CD14-positive monocyte (primary cell): Measurements from ENCODE around the gene PTER. TPM values are rescaled to one million over a fixed set of nuclear protein-coding genes. Genes with fewer than 3 reads are reported as not detected.

Experiments used
- DNase-seq, 3 donors: peaks; one replicate each; pipeline ENCODE4 v3.0.0-alpha.2; 2011 to 2022
- H2AFZ ChIP-seq: 2 replicates; pipeline ENCODE4 v1.6.0; 2012; ENCODE audit warnings: mild to moderate bottlenecking, low read depth, low read length, inconsistent platforms; ENCODE audit not compliant: insufficient read depth, poor library complexity, severe bottlenecking
- H3K27ac ChIP-seq, 2 donors: 1 replicate in 1 of 2; 2 replicates in 1 of 2; pipeline ENCODE4 v1.5.1; 2012 to 2013; ENCODE audit warnings: low read length in 2 of 2, control low read depth in 1 of 2, inconsistent platforms in 1 of 2, low read depth in 1 of 2, mild to moderate bottlenecking in 1 of 2
- H3K27me3 ChIP-seq, 2 donors: one replicate each; pipeline versions ENCODE4 v1.6.0 to v1.6.1; 2011 to 2013; ENCODE audit warnings: low read length in 2 of 2; ENCODE audit not compliant: control insufficient read depth in 2 of 2, insufficient read depth in 2 of 2
- H3K36me3 ChIP-seq, 2 donors: replicated peaks in 1 of 2; 1 replicate in 1 of 2; 2 replicates in 1 of 2; pipeline versions ENCODE4 v1.5.1 to v1.6.1; 2012 to 2013; ENCODE audit warnings: low read length in 2 of 2, control low read depth in 1 of 2, inconsistent platforms in 1 of 2, mild to moderate bottlenecking in 1 of 2; ENCODE audit not compliant: insufficient read depth in 2 of 2, control insufficient read depth in 1 of 2
- H3K4me1 ChIP-seq, 2 donors: 1 replicate in 1 of 2; 2 replicates in 1 of 2; pipeline versions ENCODE4 v1.5.1 to v1.6.1; 2012 to 2013; ENCODE audit warnings: low read length in 2 of 2, control low read depth in 1 of 2, inconsistent platforms in 1 of 2, mild to moderate bottlenecking in 1 of 2, moderate library complexity in 1 of 2; ENCODE audit not compliant: insufficient read depth in 2 of 2, control insufficient read depth in 1 of 2
- H3K4me2 ChIP-seq: replicated peaks from 2 replicates; pipeline ENCODE3; 2012; ENCODE audit warnings: low read length, moderate library complexity, mild to moderate bottlenecking; ENCODE audit not compliant: poor library complexity, severe bottlenecking; ENCODE audit errors: extremely low read depth
- H3K4me3 ChIP-seq, 3 experiments: fragments of 200-600 bp in 1 of 3; sonication (generic) in 1 of 3; replicated peaks in 1 of 3; 1 replicate in 2 of 3; 2 replicates in 1 of 3; pipeline ENCODE4 v1.5.1; 2011 to 2013; ENCODE audit warnings: low read length in 3 of 3, mild to moderate bottlenecking in 3 of 3, control low read depth in 2 of 3, low read depth in 2 of 3, inconsistent platforms in 1 of 3, moderate library complexity in 1 of 3
- H3K79me2 ChIP-seq: 2 replicates; pipeline ENCODE4 v1.6.0; 2012; ENCODE audit warnings: mild to moderate bottlenecking, control low read depth, inconsistent platforms, low read length, moderate library complexity; ENCODE audit not compliant: insufficient read depth
- H3K9ac ChIP-seq: 2 replicates; pipeline ENCODE4 v1.6.0; 2017; ENCODE audit warnings: low read length, mild to moderate bottlenecking; ENCODE audit not compliant: insufficient read depth, poor library complexity, severe bottlenecking
- H3K9me3 ChIP-seq, 2 donors: replicated peaks in 1 of 2; 1 replicate in 1 of 2; 2 replicates in 1 of 2; pipeline versions ENCODE4 v1.5.1 to v1.6.1; 2012 to 2013; ENCODE audit warnings: low read length in 2 of 2, control low read depth in 1 of 2; ENCODE audit not compliant: control insufficient read depth in 1 of 2, insufficient read depth in 1 of 2
- H4K20me1 ChIP-seq: 2 replicates; pipeline ENCODE4 v1.6.0; 2012; ENCODE audit warnings: mild to moderate bottlenecking, low read length, control low read depth, moderate library complexity; ENCODE audit not compliant: insufficient read depth
- H3K27ac Mint-ChIP-seq, 7 donors: one replicate each; pipeline ENCODE4 v1.8.0; 2020; ENCODE audit warnings: mild to moderate bottlenecking in 7 of 7, mixed read lengths in 7 of 7, moderate library complexity in 6 of 7, inconsistent platforms in 2 of 7
- H3K27me3 Mint-ChIP-seq, 3 donors: one replicate each; pipeline ENCODE4 v1.8.0; 2021 to 2022; ENCODE audit warnings: low read depth in 3 of 3, mild to moderate bottlenecking in 3 of 3, mixed read lengths in 3 of 3, moderate library complexity in 3 of 3, inconsistent platforms in 1 of 3
- H3K36me3 Mint-ChIP-seq, 2 donors: one replicate each; pipeline ENCODE4 v1.8.0; 2020; ENCODE audit warnings: mixed read lengths in 2 of 2, inconsistent platforms in 1 of 2, mild to moderate bottlenecking in 1 of 2
- H3K4me1 Mint-ChIP-seq: one replicate; pipeline ENCODE4 v1.8.0; 2020; ENCODE audit warnings: mild to moderate bottlenecking, mixed read lengths
- H3K4me3 Mint-ChIP-seq, 2 donors: one replicate each; pipeline ENCODE4 v1.8.0; 2020; ENCODE audit warnings: mild to moderate bottlenecking in 2 of 2, mixed read lengths in 2 of 2, moderate library complexity in 1 of 2
- H3K9me3 Mint-ChIP-seq, 7 donors: one replicate each; pipeline ENCODE4 v1.8.0; 2020 to 2022; ENCODE audit warnings: mixed read lengths in 7 of 7, mild to moderate bottlenecking in 6 of 7, moderate library complexity in 6 of 7, inconsistent platforms in 2 of 7
- WGBS: methylation state at CpG from one replicate; pipeline ENCODE4 v1.1.5; 2013; ENCODE audit warnings: missing lambda C conversion rate; ENCODE audit not compliant: insufficient coverage; 5-methylcytosine and 5-hydroxymethylcytosine counted together
- intact Hi-C, 2 donors: fragments of 100-400 bp; cut with micrococcal nuclease; formaldehyde crosslinking; loops; one replicate each; pipeline versions ENCODE4 v1.15.0 to v1.15.1; 2023
- polyA plus RNA-seq, 3 donors: library from polyadenylated mRNA; depleted of rRNA in 1 of 3; unstranded in 2 of 3; stranded (reverse) in 1 of 3; fragments of 300-500 nt in 2 of 3; fragments of >200 nt in 1 of 3; fragmentation: Illumina TruSeq in 2 of 3; gene quantifications; 1 replicate in 2 of 3; 2 replicates in 1 of 3; pipeline ENCODE4 v1.2.3, GENCODE V29; 2012 to 2021
- TF ChIP-seq, protein P1 (sequence below): fragments of 200-600 bp; IDR thresholded peaks from one replicate; pipeline ENCODE4 v1.8.0; 2022; ENCODE audit warnings: antibody characterized with exemption, mild to moderate bottlenecking

PTER gene
- polyA plus RNA-seq, 3 donors: 7.4 to 15.9 (median 8.9) TPM

DNA sequence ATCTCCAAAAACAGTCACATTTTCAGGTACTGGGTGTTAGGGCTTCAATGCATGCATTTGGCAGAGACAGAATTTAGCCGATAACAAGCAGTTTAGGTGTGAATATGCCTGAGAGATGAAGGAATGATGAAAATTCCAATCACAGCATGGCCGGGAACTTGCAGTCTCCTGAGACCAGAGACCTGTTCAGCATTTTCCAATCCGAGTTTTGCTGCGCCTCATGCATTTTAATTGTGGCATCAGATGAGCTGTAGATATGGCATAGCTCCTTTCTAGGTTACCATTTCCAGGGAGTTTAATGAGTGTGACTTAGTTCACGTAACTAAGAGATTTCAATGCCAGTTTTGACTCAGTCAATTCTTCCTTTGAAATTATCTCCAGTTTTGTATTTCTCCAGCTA is 99.3 kb downstream of the PTER start:
- no peak for DNase-seq
- Histone ChIP-seq H3K36me3 (no peaks in the 10 kb centered on the region), H3K27ac (no peak overlapping the region), H3K79me2 (no peaks in the 10 kb centered on the region), H3K4me2 (no peak overlapping the region), H3K9ac (no peak overlapping the region), H4K20me1 (no peaks in the 10 kb centered on the region), H3K27me3 (no peaks in the 10 kb centered on the region), H2AFZ (no peak overlapping the region), H3K4me3 (no peak overlapping the region), H3K9me3 (no peaks in the 10 kb centered on the region), H3K4me1 (no peaks in the 10 kb centered on the region)
- TF ChIP-seq, protein P1, sequence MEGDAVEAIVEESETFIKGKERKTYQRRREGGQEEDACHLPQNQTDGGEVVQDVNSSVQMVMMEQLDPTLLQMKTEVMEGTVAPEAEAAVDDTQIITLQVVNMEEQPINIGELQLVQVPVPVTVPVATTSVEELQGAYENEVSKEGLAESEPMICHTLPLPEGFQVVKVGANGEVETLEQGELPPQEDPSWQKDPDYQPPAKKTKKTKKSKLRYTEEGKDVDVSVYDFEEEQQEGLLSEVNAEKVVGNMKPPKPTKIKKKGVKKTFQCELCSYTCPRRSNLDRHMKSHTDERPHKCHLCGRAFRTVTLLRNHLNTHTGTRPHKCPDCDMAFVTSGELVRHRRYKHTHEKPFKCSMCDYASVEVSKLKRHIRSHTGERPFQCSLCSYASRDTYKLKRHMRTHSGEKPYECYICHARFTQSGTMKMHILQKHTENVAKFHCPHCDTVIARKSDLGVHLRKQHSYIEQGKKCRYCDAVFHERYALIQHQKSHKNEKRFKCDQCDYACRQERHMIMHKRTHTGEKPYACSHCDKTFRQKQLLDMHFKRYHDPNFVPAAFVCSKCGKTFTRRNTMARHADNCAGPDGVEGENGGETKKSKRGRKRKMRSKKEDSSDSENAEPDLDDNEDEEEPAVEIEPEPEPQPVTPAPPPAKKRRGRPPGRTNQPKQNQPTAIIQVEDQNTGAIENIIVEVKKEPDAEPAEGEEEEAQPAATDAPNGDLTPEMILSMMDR: no peak
- Mint-ChIP-seq H3K9me3 (peaks cover 0 to 3% (median 0%) of the 10 kb centered on the region in 7 donors), H3K27ac (no peak overlapping the region), H3K36me3 (no peaks in the 10 kb centered on the region), H3K27me3 (peaks cover 4 to 8% (median 7%) of the 10 kb centered on the region in 3 donors), H3K4me3 (no peak overlapping the region), H3K4me1 (no peaks in the 10 kb centered on the region)
- intact Hi-C loops: no loop called here
- 90% methylated on average over 4 of the region's 5 CpGs for WGBS

DNA sequence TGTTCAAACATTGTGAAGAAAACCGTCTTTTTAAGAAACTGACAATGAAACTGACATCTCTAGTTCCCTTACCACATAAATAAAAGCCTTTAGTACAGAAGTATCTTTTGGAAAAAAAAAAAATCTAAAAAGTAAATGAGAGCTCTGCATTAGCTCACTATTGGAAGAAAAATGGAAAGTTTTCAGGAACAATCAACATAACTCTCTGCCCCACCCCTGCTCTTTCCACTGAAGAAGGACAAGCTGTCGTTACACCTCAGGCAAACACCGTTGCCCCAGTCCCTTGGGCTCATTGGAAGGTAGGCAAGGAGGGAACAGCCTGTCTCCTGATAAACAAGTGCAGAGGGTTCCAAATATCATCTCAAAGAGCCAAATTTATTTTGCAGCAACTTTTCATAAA is 107.3 kb downstream of the PTER start:
- no peak overlapping the region for H2AFZ ChIP-seq
- H3K27ac ChIP-seq: no peak overlapping the region
- H3K4me2 ChIP-seq: no peak overlapping the region
- H3K4me3 Mint-ChIP-seq: no peak overlapping the region
- no peaks in the 10 kb centered on the region for H3K9me3 Mint-ChIP-seq
- no peaks in the 10 kb centered on the region for H3K27me3 ChIP-seq
- H3K36me3 ChIP-seq: no peaks in the 10 kb centered on the region
- DNase-seq: no peak
- no peaks in the 10 kb centered on the region for H3K4me1 Mint-ChIP-seq
- intact Hi-C loops: no loop called here
- no peak overlapping the region for H3K9ac ChIP-seq
- no peak overlapping the region for H3K27ac Mint-ChIP-seq
- WGBS: 94% methylated on average over 2 of the region's 3 CpGs
- TF ChIP-seq, protein P1: no peak
- no peaks in the 10 kb centered on the region for H3K4me1 ChIP-seq
- H4K20me1 ChIP-seq: no peaks in the 10 kb centered on the region
- H3K27me3 Mint-ChIP-seq: peaks cover 5 to 14% (median 6%) of the 10 kb centered on the region in 3 donors
- no peaks in the 10 kb centered on the region for H3K9me3 ChIP-seq
- no peaks in the 10 kb centered on the region for H3K36me3 Mint-ChIP-seq
- H3K4me3 ChIP-seq: no peak overlapping the region
- no peaks in the 10 kb centered on the region for H3K79me2 ChIP-seq
